AG04450 (cell line): ENCODE results near the gene NPTX2. TPM values are rescaled to one million over a fixed set of nuclear protein-coding genes. Genes with fewer than 3 reads are reported as not detected.

Experiments
- CTCF ChIA-PET: fragments of 300-600, 350-600 bp; formaldehyde crosslinking; extraction: SDS; loops from one replicate; lab custom pipeline; 2022; ENCODE audit warnings: antibody characterized with exemption, inconsistent platforms; lab: Charles Lee
- POLR2A ChIA-PET: fragments of 350-600 bp; formaldehyde crosslinking; extraction: SDS; loops from one replicate; lab custom pipeline; 2021; ENCODE audit warnings: antibody characterized with exemption, inconsistent platforms; lab: Yijun Ruan, JAX
- DNase-seq: peaks from one replicate; pipeline ENCODE4 v3.0.0-alpha.2; 2011; ENCODE audit warnings: low read depth, low spot score
- H3K27ac ChIP-seq: one replicate; pipeline ENCODE4 v1.5.1; 2012; ENCODE audit warnings: low read depth, low read length, control low read depth
- H3K27me3 ChIP-seq: one replicate; pipeline ENCODE4 v1.6.0; 2012; ENCODE audit warnings: low read length; ENCODE audit not compliant: control insufficient read depth, insufficient read depth
- H3K4me3 ChIP-seq: 2 replicates; pipeline ENCODE4 v1.5.1; 2011; ENCODE audit warnings: mild to moderate bottlenecking, low read depth, low read length, control low read depth
- H3K9me3 ChIP-seq: 2 replicates; pipeline ENCODE4 v1.5.1; 2012; ENCODE audit warnings: low read length; ENCODE audit not compliant: control insufficient read depth, insufficient read depth
- CTCF ChIP-seq: IDR thresholded peaks from 2 replicates; pipeline ENCODE4 v1.5.1; 2011; ENCODE audit warnings: low read depth, low read length, control low read depth, inconsistent platforms
- polyA plus RNA-seq: library from polyadenylated mRNA; depleted of rRNA; stranded (reverse); fragments of >200 nt; gene quantifications from 2 replicates; pipeline ENCODE4 v1.2.3, GENCODE V29; 2011

Gene NPTX2
- polyA plus RNA-seq, 1 experiment = 0.02 TPM

- peaks cover 17% of the 10 kb centered on the region; the same call in 1 of the 2 replicates for H3K9me3 ChIP-seq
- H3K4me3 ChIP-seq = no peak overlapping the region
- H3K27me3 ChIP-seq = peaks cover 7% of the 10 kb centered on the region
- no peak for TF ChIP-seq CTCF
- H3K27ac ChIP-seq = no peak overlapping the region
- ChIA-PET POLR2A (no interaction called here), CTCF (no interaction called here)
- DNase-seq = no peak
Observed at GRCh38 chr7:98618786-98619185, 1.7 kb downstream of the NPTX2 start.

GRCh38 chr7:98619450-98620321 lies 2.6 kb downstream of the NPTX2 start:
- ChIA-PET CTCF (no interaction called here), POLR2A (interaction anchor here (0.6 kb wide), 1 partner anchor 541 kb away, joined by 3 read pairs; no protein-coding TSS in a partner anchor)
- Histone ChIP-seq H3K4me3 (no peak overlapping the region), H3K27me3 (peaks cover 7% of the 10 kb centered on the region), H3K27ac (no peak overlapping the region), H3K9me3 (peaks cover 21% of the 10 kb centered on the region; the same call in 1 of the 2 replicates)
- no peak for DNase-seq
- no peak for TF ChIP-seq CTCF

- H3K4me3 ChIP-seq = no peak overlapping the region
- CTCF ChIA-PET = no interaction called here
- DNase-seq = no peak
- TF ChIP-seq CTCF = no peak
- peaks cover 33% of the 10 kb centered on the region for H3K9me3 ChIP-seq
- POLR2A ChIA-PET = no interaction called here
- H3K27me3 ChIP-seq = peaks cover 7% of the 10 kb centered on the region
- H3K27ac ChIP-seq = no peak overlapping the region
Observed at GRCh38 chr7:98621573-98622482, 4.7 kb downstream of the NPTX2 start.

GRCh38 chr7:98622926-98623325 lies 5.8 kb downstream of the NPTX2 start:
- no peak for TF ChIP-seq CTCF
- POLR2A ChIA-PET = no interaction called here

More at GRCh38 chr7:98622926-98623325, 5.8 kb downstream of the NPTX2 start:
- no peak for DNase-seq
- CTCF ChIA-PET = no interaction called here
- peaks cover 4% of the 10 kb centered on the region for H3K27me3 ChIP-seq
- no peak overlapping the region for H3K4me3 ChIP-seq
- H3K27ac ChIP-seq = no peak overlapping the region
- peaks cover 43% of the 10 kb centered on the region for H3K9me3 ChIP-seq
